ENCODE measurements around the gene ADORA1.

DNA sequence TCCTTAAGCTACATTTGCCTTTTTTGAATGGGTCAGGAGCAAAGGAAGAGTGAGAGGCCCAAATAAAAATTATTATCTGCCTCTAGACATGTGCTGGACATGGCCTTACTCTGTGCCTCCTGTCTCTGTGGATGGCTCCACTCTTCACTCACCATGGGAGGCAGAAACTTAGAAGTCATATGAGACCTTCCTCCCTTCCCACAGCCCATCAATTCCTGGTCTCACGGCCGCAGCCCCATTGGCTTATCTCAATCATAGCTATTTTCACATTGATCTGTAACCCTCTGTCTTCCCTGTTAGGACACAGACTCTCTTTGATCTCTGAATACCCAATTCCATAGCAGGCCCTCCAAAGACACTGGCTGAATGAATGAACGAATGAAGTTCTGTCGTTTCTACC is 14.2 kb upstream of the ADORA1 start:
- TF ChIP-seq, protein P1, sequence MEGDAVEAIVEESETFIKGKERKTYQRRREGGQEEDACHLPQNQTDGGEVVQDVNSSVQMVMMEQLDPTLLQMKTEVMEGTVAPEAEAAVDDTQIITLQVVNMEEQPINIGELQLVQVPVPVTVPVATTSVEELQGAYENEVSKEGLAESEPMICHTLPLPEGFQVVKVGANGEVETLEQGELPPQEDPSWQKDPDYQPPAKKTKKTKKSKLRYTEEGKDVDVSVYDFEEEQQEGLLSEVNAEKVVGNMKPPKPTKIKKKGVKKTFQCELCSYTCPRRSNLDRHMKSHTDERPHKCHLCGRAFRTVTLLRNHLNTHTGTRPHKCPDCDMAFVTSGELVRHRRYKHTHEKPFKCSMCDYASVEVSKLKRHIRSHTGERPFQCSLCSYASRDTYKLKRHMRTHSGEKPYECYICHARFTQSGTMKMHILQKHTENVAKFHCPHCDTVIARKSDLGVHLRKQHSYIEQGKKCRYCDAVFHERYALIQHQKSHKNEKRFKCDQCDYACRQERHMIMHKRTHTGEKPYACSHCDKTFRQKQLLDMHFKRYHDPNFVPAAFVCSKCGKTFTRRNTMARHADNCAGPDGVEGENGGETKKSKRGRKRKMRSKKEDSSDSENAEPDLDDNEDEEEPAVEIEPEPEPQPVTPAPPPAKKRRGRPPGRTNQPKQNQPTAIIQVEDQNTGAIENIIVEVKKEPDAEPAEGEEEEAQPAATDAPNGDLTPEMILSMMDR (IDR thresholded peaks at IDR 0.05), result no peak
- TF ChIP-seq POLR2A (IDR thresholded peaks at IDR 0.05), result no peak

Measured in thyroid gland (tissue), 4 donors.